Measurements from ENCODE around the gene HMOX2. TPM values are rescaled to one million over a fixed set of nuclear protein-coding genes. Genes with fewer than 3 reads are reported as not detected.

Gene HMOX2
- total RNA-seq, 1 donor = 57.9 TPM

GRCh38 chr16:4435337-4436067 lies 40.7 kb upstream of the HMOX2 start:
- H3K4me3 ChIP-seq (ENCODE audit: low read depth, low read length) = no peak overlapping the region
- TF ChIP-seq CTCF (IDR thresholded peaks at IDR 0.05; ENCODE audit: insufficient read depth, low read depth, low read length) = no peak
- peak; percentile 53 for DNase-seq (ENCODE audit: low read depth)

DNA sequence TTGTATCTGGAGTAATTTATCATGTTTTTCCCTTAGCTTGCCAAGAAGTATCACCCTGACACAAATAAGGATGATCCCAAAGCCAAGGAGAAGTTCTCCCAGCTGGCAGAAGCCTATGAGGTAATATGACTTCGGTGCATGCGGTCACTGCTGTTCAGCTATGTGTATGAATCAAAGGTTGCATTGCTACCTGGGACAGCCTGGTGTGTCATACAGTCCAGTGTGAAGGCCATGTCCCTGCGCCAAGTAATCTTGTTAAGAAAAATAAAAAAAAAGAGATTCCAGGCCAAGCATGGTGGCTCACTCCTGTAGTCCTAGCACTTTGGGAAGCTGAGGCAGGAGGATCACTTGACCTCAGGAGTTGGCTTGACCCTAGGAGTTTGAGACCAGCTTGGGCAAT lies 38.8 kb upstream of the HMOX2 start:
- no peak overlapping the region for H3K4me3 ChIP-seq (ENCODE audit: low read depth, low read length)
- TF ChIP-seq CTCF (IDR thresholded peaks at IDR 0.05; ENCODE audit: insufficient read depth, low read depth, low read length) = no peak
- DNase-seq (ENCODE audit: low read depth) = no peak

- TF ChIP-seq CTCF (IDR thresholded peaks at IDR 0.05; ENCODE audit: insufficient read depth, low read depth, low read length) = no peak
Observed at GRCh38 chr16:4442371-4442770, 33.8 kb upstream of the HMOX2 start.

GRCh38 chr16:4443271-4443670 lies 32.9 kb upstream of the HMOX2 start:
- no peak overlapping the region for H3K4me3 ChIP-seq (ENCODE audit: low read depth, low read length)
- DNase-seq (ENCODE audit: low read depth) = no peak
- no peak for TF ChIP-seq CTCF (IDR thresholded peaks at IDR 0.05; ENCODE audit: insufficient read depth, low read depth, low read length)

More at GRCh38 chr16:4442371-4442770, 33.8 kb upstream of the HMOX2 start:
- no peak for DNase-seq (ENCODE audit: low read depth)
- H3K4me3 ChIP-seq (ENCODE audit: low read depth, low read length) = no peak overlapping the region

DNA sequence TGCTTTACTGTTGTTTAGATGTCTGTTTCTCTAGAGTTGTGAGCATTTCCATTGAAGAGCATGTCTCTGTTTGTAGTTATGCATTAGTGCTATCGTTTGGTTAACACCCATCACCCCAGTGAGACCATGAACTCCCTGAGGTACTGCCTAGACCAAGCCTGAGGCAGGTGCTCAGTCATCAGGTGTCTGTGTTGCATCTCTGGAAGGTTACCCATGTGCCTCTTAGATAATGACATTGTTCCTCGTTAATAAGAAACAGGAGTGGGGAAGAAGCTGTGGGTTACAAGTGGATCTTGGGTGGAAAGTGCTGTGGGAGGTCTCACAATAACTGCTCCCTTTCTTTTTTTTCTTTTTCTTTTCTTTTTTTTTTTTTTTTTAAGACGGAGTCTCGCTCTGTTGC lies 32.2 kb upstream of the HMOX2 start:
- H3K4me3 ChIP-seq (ENCODE audit: low read depth, low read length) = no peak overlapping the region
- TF ChIP-seq CTCF (IDR thresholded peaks at IDR 0.05; ENCODE audit: insufficient read depth, low read depth, low read length) = no peak
- DNase-seq (ENCODE audit: low read depth) = no peak

- no peak overlapping the region for H3K4me3 ChIP-seq (ENCODE audit: low read depth, low read length)
- no peak for DNase-seq (ENCODE audit: low read depth)
- no peak for TF ChIP-seq CTCF (IDR thresholded peaks at IDR 0.05; ENCODE audit: insufficient read depth, low read depth, low read length)
Observed at GRCh38 chr16:4450430-4450829, 25.8 kb upstream of the HMOX2 start.
